ENCODE measurements around the gene ALKBH6. TPM values are rescaled to one million over a fixed set of nuclear protein-coding genes. Genes with fewer than 3 reads are reported as not detected.
A peak's percentile ranks its signal among the peaks of the same experiment; 100 is the strongest.

Gene ALKBH6
- total and polyA plus RNA-seq, 2 of the 8 experiments (the other 6 are each of a cell fraction or from before 2014, with no cell fraction given): 19.2 to 33.3 TPM

DNA sequence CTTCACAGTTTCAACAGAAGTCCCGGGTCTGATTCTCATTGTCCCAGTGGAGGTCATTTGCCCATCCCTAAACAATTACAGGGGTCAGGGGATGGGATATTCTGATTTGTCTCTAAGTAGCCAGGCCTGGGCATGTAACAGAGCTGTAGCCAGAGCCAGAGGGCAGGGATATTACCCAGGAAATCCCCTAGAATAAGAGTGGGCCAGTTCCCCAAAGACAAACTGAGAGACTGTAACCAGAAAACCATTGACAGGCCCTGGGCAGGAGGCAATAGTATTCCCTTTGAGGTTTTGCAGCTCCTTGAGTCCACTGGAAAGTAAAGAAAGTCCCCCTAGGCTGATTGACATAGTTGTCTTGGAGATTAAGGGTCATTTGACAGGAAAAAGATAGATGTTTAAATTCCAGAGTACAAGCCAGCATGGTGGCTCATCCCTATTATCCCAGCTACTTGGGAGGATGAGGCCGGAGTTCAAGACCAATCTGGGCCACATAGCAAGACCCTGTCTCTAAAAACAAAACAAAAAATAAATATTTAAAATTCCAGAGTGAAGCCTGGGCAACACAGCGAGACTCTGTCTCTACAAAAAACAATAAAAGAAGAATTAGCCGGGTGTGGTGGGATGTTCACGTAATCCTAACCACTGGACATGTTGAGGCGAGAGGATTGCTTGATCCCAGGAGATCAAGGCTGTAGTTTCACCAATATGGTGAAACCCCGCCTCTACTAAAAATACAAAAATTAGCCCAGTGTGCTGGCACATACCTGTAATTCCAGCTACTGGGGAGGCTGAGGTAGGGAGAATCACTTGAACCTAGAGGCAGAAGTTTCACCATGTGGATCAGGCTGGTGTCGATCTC, 20.9 kb downstream of the ALKBH6 start:
- DNase-seq (ENCODE audit: low read depth in 1 of 2, low spot score in 2 of 2) (no peak), FAIRE-seq (no peak)
- ChIA-PET CTCF (ENCODE audit: partially characterized antibody) (interaction anchor here (0.6 to 2.6 kb wide), 17 partner anchors 9 to 444 kb away, joined by 3 to 18 read pairs (median 4); no protein-coding TSS in a partner anchor), POLR2A (ENCODE audit: partially characterized antibody) (interaction anchor here (0.6 to 1.4 kb wide), 8 partner anchors 14 to 484 kb away, joined by 3 to 5 read pairs (median 4); partner anchors contain the start of genes POLR2I and TBCB)
- Histone ChIP-seq H3K56ac (replicated peaks; ENCODE audit: insufficient read length, low read depth, low read length) (no peak overlapping the region), H3K27ac (ENCODE audit: low read depth, low read length) (no peak overlapping the region), H3K36me3 (ENCODE audit: control insufficient read depth in 2 of 4, insufficient read depth in 4 of 4, low read length in 3 of 4) (no peaks in the 10 kb centered on the region), H3K27me3 (replicated peaks in 1 of 4; ENCODE audit: control insufficient read depth in 3 of 4, extremely low read depth in 1 of 4, insufficient read depth in 3 of 4, low read length in 3 of 4) (no peaks in the 10 kb centered on the region), H3K23ac (ENCODE audit: insufficient read length) (no peak overlapping the region), H3K9ac (replicated peaks in 1 of 4; ENCODE audit: extremely low read depth in 1 of 4, low read depth in 3 of 4, low read length in 3 of 4) (no peak overlapping the region), H3K4ac (replicated peaks; ENCODE audit: insufficient read length, low read depth, low read length) (no peak overlapping the region), H4K91ac (replicated peaks; ENCODE audit: insufficient read length, low read length) (no peak overlapping the region), H3K79me2 (ENCODE audit: control insufficient read depth in 1 of 2, insufficient read depth in 2 of 2, low read length in 2 of 2) (peaks cover 0 to 9% of the 10 kb centered on the region in 2 experiments; a peak in 2 of 4 replicates), H4K8ac (ENCODE audit: extremely low read depth, insufficient read depth, low read length) (peak overlapping the region; percentile 88; the same call in 1 of the 2 replicates), H2BK5ac (ENCODE audit: low read depth, low read length) (no peak overlapping the region), H3K4me2 (ENCODE audit: insufficient read depth in 1 of 2, low read depth in 2 of 2, low read length in 2 of 2) (no peak overlapping the region), H3K79me1 (ENCODE audit: low read depth, low read length) (peaks cover 11% of the 10 kb centered on the region), H3K4me1 (replicated peaks in 1 of 4; ENCODE audit: control insufficient read depth in 3 of 4, insufficient read depth in 4 of 4, low read length in 3 of 4) (peaks cover 0 to 5% (median 1%) of the 10 kb centered on the region in 4 experiments; a peak in 4 of 7 replicates), H3K18ac (ENCODE audit: extremely low read depth, low read length) (no peak overlapping the region), H3K23me2 (ENCODE audit: low read depth, low read length) (peaks cover 7% of the 10 kb centered on the region; the same call in 1 of the 2 replicates), H2BK120ac (replicated peaks; ENCODE audit: low read depth, low read length) (no peak overlapping the region), H2AK5ac (ENCODE audit: low read depth, low read length) (no peak overlapping the region), H4K5ac (ENCODE audit: insufficient read length, low read depth, low read length) (no peak overlapping the region), H2AFZ (ENCODE audit: low read length) (no peak overlapping the region), H2BK15ac (ENCODE audit: low read length) (no peak overlapping the region), H4K20me1 (replicated peaks in 1 of 2; ENCODE audit: control insufficient read depth in 1 of 2, insufficient read depth in 2 of 2, low read length in 2 of 2) (peaks cover 0 to 8% of the 10 kb centered on the region in 2 experiments), H3K14ac (ENCODE audit: insufficient read length) (no peak overlapping the region), H2BK20ac (ENCODE audit: low read length) (no peak overlapping the region), H2BK12ac (ENCODE audit: low read depth, low read length) (0 out of 2 replicates have a peak overlapping the region, but pooled peaks have one; percentile 9), H3K4me3 (ENCODE audit: extremely low read depth in 1 of 4, insufficient read depth in 2 of 4, low read depth in 3 of 4, low read length in 4 of 4) (no peak overlapping the region), H3K9me3 (ENCODE audit: insufficient read depth in 2 of 2, low read depth in 1 of 2, low read length in 1 of 2) (no peaks in the 10 kb centered on the region; a peak in 1 of 4 replicates)
- whole genome bisulfite sequencing, 2 experiments (ENCODE audit: extremely low coverage in 1 of 2, insufficient coverage in 1 of 2, insufficient read length in 1 of 2, insufficient replicate concordance in 2 of 2, low coverage in 1 of 2, low lambda C conversion rate in 2 of 2, missing lambda C conversion rate in 1 of 2): 93% methylated on average over 8 of the region's 8 CpGs; no CpG with 5 or more reads in 1 of the 2 experiments
- TF ChIP-seq KDM5A (IDR thresholded peaks at IDR 0.05; ENCODE audit: low read length) (no peak), RAD21 (IDR thresholded peaks at IDR 0.05 in 1 of 2, conservative IDR thresholded peaks at IDR 0.05 in 1 of 2; ENCODE audit: low read depth in 2 of 2, low read length in 2 of 2) (no peak), HDAC2 (IDR thresholded peaks at IDR 0.05; ENCODE audit: borderline replicate concordance in 1 of 2, low read depth in 2 of 2, low read length in 2 of 2) (no peak), RFX5 (IDR thresholded peaks at IDR 0.05; ENCODE audit: borderline replicate concordance, low read depth, low read length) (no peak), PHF8 (conservative IDR thresholded peaks at IDR 0.05; ENCODE audit: low read depth, low read length) (no peak), POU5F1 (IDR thresholded peaks at IDR 0.05; ENCODE audit: low read depth, low read length) (no peak), EZH2 (IDR thresholded peaks at IDR 0.05; ENCODE audit: low read depth, low read length, severe bottlenecking) (no peak)
- TF ChIP-seq, protein P1, sequence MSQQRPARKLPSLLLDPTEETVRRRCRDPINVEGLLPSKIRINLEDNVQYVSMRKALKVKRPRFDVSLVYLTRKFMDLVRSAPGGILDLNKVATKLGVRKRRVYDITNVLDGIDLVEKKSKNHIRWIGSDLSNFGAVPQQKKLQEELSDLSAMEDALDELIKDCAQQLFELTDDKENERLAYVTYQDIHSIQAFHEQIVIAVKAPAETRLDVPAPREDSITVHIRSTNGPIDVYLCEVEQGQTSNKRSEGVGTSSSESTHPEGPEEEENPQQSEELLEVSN (IDR thresholded peaks at IDR 0.05): no peak
